Endodermal cell (in vitro differentiated cells): ENCODE measurements around the gene TSC2. TPM values are rescaled to one million over a fixed set of nuclear protein-coding genes. Genes with fewer than 3 reads are reported as not detected.
"Not testable (repeated sequence)": the region's sequence is repeated elsewhere in the genome, so short reads cannot be mapped to it uniquely, and the experiment has no call there.

Source experiments
- DNase-seq: peaks from one replicate; pipeline ENCODE4 v3.0.0-alpha.2; 2017
- H3K27ac ChIP-seq: 2 replicates; pipeline ENCODE4 v1.5.1; 2013; ENCODE audit warnings: mild to moderate bottlenecking, low read depth, low read length, moderate library complexity
- H3K27me3 ChIP-seq: 2 replicates; pipeline ENCODE4 v1.6.1; 2013; ENCODE audit warnings: mild to moderate bottlenecking, low read length, moderate library complexity; ENCODE audit not compliant: insufficient read depth, control insufficient read depth, poor library complexity, severe bottlenecking
- H3K36me3 ChIP-seq: 2 replicates; pipeline ENCODE4 v1.7.0; 2013; ENCODE audit warnings: mild to moderate bottlenecking, low read length, moderate library complexity; ENCODE audit not compliant: control insufficient read depth, insufficient read depth
- H3K4me1 ChIP-seq: one replicate; pipeline ENCODE4 v1.7.0; 2013; ENCODE audit warnings: low read length; ENCODE audit not compliant: control insufficient read depth, insufficient read depth
- H3K4me3 ChIP-seq: 2 replicates; pipeline ENCODE4 v1.5.1; 2013; ENCODE audit warnings: mild to moderate bottlenecking, low read length, moderate library complexity
- H3K9ac ChIP-seq: 2 replicates; pipeline ENCODE4 v1.6.1; 2013; ENCODE audit warnings: mild to moderate bottlenecking, low read length, moderate library complexity; ENCODE audit not compliant: poor library complexity, severe bottlenecking; ENCODE audit errors: extremely low read depth
- H3K9me3 ChIP-seq: 2 replicates; pipeline ENCODE4 v1.6.1; 2013; ENCODE audit warnings: mild to moderate bottlenecking, low read length, moderate library complexity; ENCODE audit not compliant: control insufficient read depth
- H3K27ac Mint-ChIP-seq: 2 replicates; pipeline ENCODE4 v1.8.0; 2020; ENCODE audit warnings: mixed read lengths
- H3K27me3 Mint-ChIP-seq: 2 replicates; pipeline ENCODE4 v1.8.0; 2021; ENCODE audit warnings: mild to moderate bottlenecking, mixed read lengths; ENCODE audit not compliant: insufficient read depth
- H3K36me3 Mint-ChIP-seq: 2 replicates; pipeline ENCODE4 v1.8.0; 2020; ENCODE audit warnings: low read depth, mixed read lengths
- H3K4me1 Mint-ChIP-seq: 2 replicates; pipeline ENCODE4 v1.8.0; 2020; ENCODE audit warnings: mixed read lengths
- H3K4me3 Mint-ChIP-seq: 2 replicates; pipeline ENCODE4 v1.8.0; 2020; ENCODE audit warnings: mild to moderate bottlenecking, moderate library complexity, mixed read lengths
- H3K9me3 Mint-ChIP-seq: 2 replicates; pipeline ENCODE4 v1.8.0; 2020; ENCODE audit warnings: mild to moderate bottlenecking, mixed read lengths
- WGBS, 2 experiments: methylation state at CpG; one replicate each; pipeline versions ENCODE4 v1.1.5 to v1.1.7; 2013; ENCODE audit warnings: missing lambda C conversion rate in 2 of 2, mixed read lengths in 1 of 2; ENCODE audit not compliant: insufficient coverage in 1 of 2, insufficient read length in 1 of 2; 5-methylcytosine and 5-hydroxymethylcytosine counted together
- total RNA-seq, 2 donors: library from RNA; stranded (reverse); fragmentation: NEBNext Ultra II Directional in 1 of 2; extraction: Animal tissue kit (Norgen Biotek cat#: 25700) in 1 of 2; gene quantifications; 2 replicates in 1 of 2; 3 replicates in 1 of 2; pipeline ENCODE4 v1.2.1, GENCODE V29; 2021

The TSC2 gene
- total RNA-seq, 2 donors from 2014 or later = 166 to 192 TPM

DNA sequence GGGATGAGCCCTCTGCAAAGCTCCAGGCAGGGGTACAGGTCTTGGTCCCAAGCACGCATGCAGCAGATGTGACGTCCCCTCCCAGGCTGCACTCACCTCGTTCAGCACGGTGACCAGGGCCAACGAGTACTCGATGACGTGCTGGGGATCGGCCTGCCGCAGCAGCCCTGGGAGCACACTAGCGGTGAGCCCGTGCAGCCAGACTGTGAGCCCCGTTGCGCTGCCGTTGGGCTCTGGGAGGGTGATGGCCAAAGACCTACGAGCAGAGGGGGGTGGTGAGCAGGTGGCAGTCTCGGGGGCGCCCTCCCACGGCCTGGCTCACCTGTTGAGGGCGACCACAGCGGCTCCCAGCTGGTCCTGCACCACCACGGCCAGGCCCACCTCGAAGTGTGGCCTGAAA, 58.0 kb downstream of the TSC2 start:
- H3K4me3 Mint-ChIP-seq, H3K27ac ChIP-seq, H3K27me3 ChIP-seq, H3K36me3 ChIP-seq, H3K9ac ChIP-seq, H3K4me1 ChIP-seq, H3K27ac Mint-ChIP-seq, H3K4me1 Mint-ChIP-seq, H3K4me3 ChIP-seq, H3K9me3 ChIP-seq, H3K9me3 Mint-ChIP-seq, H3K27me3 Mint-ChIP-seq, DNase-seq: not testable (repeated sequence)
- 92 to 97% methylated on average over 11 to 16 of the region's 22 CpGs for WGBS, 2 experiments
- peaks cover 16% of the 10 kb centered on the region for H3K36me3 Mint-ChIP-seq

DNA sequence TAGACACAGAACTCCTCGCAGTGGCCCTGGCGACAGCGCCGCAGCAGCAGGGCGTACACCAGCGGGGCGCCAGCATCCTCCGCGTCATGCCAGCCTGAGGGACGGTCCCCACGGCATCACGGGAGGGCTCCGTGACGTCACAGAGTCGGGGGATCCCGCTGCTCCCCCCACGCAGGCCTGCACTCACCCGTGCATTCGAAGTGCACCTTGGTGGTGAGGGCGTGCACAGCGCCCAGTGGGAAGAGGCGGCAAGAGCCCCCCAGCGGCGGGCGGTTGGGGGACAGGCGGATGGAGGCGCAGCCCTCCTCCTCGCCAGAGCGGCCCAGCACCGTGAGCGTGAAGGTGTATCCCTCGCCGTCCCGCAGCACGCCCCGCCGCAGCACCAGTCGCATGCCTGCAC, 58.4 kb downstream of the TSC2 start:
- WGBS, 2 experiments = 96 to 98% methylated on average over 9 to 38 of the region's 38 CpGs
- H3K9me3 ChIP-seq, H3K27ac ChIP-seq, H3K4me1 Mint-ChIP-seq, H3K9ac ChIP-seq, H3K9me3 Mint-ChIP-seq, H3K36me3 ChIP-seq, DNase-seq, H3K4me3 Mint-ChIP-seq, H3K4me3 ChIP-seq, H3K4me1 ChIP-seq, H3K27me3 ChIP-seq, H3K27me3 Mint-ChIP-seq, H3K27ac Mint-ChIP-seq: not testable (repeated sequence)
- peaks cover 12% of the 10 kb centered on the region for H3K36me3 Mint-ChIP-seq

DNA sequence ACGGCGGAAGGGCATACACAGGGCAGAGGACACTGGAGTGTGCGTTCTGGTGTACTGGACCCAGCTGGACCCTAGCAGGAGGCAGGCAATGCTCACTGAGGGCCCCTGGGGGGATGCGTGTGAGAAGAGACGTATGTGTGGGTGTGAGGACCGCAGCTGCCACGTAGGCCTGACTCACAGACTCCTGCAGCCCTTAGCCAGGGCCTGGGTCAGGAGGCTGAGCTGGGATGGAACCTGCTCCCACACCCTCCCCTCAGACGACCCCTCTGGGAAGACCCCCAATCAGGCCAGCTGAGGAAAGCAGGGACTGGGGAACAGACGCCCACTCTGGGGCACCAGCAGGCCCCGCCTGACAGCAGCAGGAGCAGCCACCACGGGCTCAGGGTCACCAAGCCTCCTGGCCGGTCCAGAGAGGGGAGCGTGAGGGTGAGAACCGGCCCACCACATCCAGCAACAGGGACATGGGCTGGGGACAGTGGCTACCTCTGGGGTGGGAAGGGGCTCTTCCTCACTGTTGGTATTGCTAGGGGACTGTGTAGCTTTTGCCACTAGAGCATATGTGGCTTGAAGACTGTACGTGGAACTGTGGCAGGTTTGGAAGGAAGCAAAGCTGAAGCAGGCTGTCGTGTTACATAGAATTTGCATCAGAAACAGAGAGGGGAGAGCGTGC, 59.5 kb downstream of the TSC2 start:
- not testable (repeated sequence) for H3K9me3 Mint-ChIP-seq, H3K4me3 ChIP-seq, H3K27ac Mint-ChIP-seq, H3K4me1 ChIP-seq, DNase-seq, H3K36me3 ChIP-seq, H3K36me3 Mint-ChIP-seq, H3K4me3 Mint-ChIP-seq, H3K27ac ChIP-seq, H3K9ac ChIP-seq, H3K4me1 Mint-ChIP-seq, H3K27me3 Mint-ChIP-seq, H3K27me3 ChIP-seq, H3K9me3 ChIP-seq
- 94 to 98% methylated on average over 10 to 17 of the region's 17 CpGs for WGBS, 2 experiments

DNA sequence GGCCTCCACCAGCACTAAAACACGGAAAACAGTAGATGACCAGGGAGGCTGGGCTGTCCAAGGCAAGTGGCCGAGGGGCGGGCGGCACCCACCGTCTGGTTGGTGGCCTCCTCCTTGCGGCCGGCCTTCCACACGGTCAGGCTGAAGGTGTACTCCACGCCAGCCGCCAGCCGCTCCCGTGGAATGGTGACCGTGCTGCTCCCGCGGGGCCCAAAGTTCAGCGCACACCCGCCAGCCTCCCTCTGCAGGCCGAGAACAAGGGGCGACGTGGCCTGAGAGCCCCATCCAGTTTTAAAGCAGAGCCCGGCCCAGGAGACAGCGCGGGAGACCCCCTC, 60.0 kb downstream of the TSC2 start:
- H3K36me3 Mint-ChIP-seq, DNase-seq, H3K27me3 Mint-ChIP-seq, H3K4me3 Mint-ChIP-seq, H3K27me3 ChIP-seq, H3K4me1 Mint-ChIP-seq, H3K9ac ChIP-seq, H3K4me3 ChIP-seq, H3K9me3 Mint-ChIP-seq, H3K36me3 ChIP-seq, H3K9me3 ChIP-seq, H3K27ac ChIP-seq, H3K27ac Mint-ChIP-seq, H3K4me1 ChIP-seq: not testable (repeated sequence)
- 92 to 97% methylated on average over 13 to 21 of the region's 23 CpGs for WGBS, 2 experiments

DNA sequence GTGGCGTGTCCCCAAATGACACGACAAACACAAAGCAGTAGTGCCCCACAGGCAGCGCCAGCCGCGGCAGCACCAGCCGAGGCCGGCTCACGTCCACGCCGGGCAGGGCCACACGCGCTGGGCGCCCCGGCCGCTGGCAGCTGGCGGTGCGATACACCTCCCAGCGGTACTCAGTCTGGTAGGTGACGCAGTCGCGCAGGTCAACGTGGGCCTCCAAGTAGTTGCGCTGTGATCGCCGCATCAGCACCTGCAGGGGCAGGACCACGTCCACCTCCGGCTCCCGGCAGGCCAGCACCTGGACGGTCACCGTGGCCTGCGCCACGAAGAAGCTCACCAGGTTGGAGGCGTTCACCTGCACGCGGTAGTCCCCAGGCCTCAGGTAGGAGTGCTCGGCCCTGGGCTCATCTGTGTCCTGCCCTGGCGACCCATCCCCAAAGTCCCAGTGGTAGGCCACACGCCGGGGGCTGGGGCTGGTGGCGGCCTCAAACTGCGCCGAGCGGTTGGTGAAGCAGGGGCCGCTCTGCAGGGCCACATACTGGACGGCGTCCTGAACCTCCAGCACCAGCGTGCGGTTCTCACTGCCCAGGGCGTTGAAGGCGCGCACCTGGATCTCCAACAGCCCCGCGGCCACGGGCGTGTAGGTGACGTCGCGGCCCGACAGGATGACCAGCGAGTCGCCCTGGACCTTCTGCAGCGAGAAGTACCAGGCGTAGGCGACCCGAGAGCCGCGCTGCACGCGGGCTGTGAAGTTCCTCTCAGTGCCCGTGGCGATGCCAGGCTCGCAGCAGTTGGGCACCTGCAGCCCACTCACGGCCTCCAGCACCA, 60.9 kb downstream of the TSC2 start:
- H3K9me3 Mint-ChIP-seq, H3K4me3 Mint-ChIP-seq: not testable (repeated sequence)
- WGBS, 2 experiments = 96 to 97% methylated on average over 44 to 73 of the region's 73 CpGs

DNA sequence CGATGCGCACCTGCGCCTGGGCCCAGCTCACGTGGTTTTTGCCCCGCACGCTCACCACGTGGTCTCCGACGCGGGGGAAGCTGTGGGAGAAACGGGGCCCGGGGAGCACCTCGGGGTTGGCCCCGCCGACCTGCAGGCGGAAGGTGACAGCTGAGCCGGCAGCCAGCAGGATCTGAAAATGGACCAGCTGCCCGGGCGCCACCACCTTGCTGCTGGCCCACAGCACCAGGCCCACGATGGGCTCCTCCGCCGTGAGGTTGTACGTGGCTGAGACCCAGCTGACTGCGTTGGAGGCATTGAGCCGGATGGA, 61.4 kb downstream of the TSC2 start:
- H3K9ac ChIP-seq, H3K36me3 Mint-ChIP-seq, H3K4me1 ChIP-seq, H3K9me3 ChIP-seq, DNase-seq, H3K27me3 Mint-ChIP-seq, H3K27me3 ChIP-seq, H3K4me3 ChIP-seq, H3K27ac Mint-ChIP-seq, H3K27ac ChIP-seq, H3K4me1 Mint-ChIP-seq, H3K36me3 ChIP-seq, H3K4me3 Mint-ChIP-seq, H3K9me3 Mint-ChIP-seq: not testable (repeated sequence)
- 96 to 98% methylated on average over 12 to 25 of the region's 25 CpGs for WGBS, 2 experiments

More for the DNA sequence above, 60.9 kb downstream of the TSC2 start:
- H3K4me1 ChIP-seq, DNase-seq, H3K27me3 ChIP-seq, H3K4me1 Mint-ChIP-seq, H3K9ac ChIP-seq, H3K4me3 ChIP-seq, H3K9me3 ChIP-seq, H3K27me3 Mint-ChIP-seq, H3K36me3 ChIP-seq, H3K27ac ChIP-seq, H3K27ac Mint-ChIP-seq, H3K36me3 Mint-ChIP-seq: not testable (repeated sequence)

DNA sequence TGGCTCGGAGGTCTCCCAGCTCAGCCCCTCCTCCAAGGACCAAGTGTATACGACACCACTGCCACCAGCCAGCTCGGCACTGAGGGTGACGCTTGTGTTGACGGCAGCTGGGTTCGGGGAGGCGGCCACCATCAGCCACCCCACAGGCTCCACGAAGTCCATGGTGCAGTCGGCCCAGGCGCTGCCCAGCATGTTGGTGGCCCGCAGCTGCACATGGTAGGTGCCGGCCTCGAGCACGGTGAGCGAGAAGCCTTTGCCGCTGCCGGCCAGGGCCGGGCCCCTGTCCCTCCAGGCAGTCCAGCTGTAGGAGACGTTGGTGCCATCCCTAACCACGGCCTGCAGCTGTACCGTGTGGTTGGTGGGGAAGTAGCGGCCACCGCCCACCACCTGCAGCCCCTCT, 62.1 kb downstream of the TSC2 start:
- H3K9ac ChIP-seq, H3K36me3 Mint-ChIP-seq, H3K36me3 ChIP-seq, H3K4me1 ChIP-seq, H3K27ac Mint-ChIP-seq, H3K27ac ChIP-seq, H3K4me1 Mint-ChIP-seq, H3K27me3 Mint-ChIP-seq, DNase-seq, H3K27me3 ChIP-seq, H3K9me3 ChIP-seq, H3K4me3 Mint-ChIP-seq, H3K9me3 Mint-ChIP-seq, H3K4me3 ChIP-seq: not testable (repeated sequence)
- WGBS, 2 experiments = 97 to 99% methylated on average over 10 to 20 of the region's 23 CpGs
